ENCODE results near the gene HEPACAM2.

HEPACAM2 gene

DNA sequence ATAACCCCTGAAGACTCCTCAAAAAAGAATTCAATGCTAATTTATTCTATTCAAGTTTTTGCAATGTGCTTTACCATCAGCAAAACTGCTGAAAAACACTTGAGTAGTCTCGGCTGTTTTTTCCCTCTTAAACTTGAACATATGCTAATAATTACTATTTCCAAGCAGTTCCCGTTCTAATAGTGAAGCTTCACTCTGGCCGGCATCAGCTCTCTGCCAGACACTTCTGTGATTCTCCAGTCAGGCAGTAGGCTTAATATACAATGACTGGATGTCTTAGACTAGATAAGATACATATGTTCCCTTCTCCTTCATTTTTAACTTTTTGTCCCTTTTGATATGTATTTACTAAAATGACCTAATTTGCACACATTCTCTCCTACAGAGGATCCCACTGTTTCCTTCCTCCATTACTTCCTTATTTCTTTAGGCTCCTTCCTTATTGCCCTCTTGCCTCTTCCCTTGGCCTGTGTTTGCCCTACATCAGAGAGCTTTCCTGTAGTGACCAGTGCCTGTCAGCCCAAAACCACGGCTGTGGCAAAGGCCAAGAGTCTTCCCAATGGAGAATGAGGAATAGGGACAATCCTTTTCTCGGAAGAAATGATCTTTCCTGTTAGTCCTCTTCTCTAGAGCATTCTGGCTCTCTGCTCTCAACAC is 23.5 kb downstream of the HEPACAM2 start:
- no peak for DNase-seq

- no peak for DNase-seq
Measured at GRCh38 chr7:93198472-93198871, 27.8 kb downstream of the HEPACAM2 start.

DNA sequence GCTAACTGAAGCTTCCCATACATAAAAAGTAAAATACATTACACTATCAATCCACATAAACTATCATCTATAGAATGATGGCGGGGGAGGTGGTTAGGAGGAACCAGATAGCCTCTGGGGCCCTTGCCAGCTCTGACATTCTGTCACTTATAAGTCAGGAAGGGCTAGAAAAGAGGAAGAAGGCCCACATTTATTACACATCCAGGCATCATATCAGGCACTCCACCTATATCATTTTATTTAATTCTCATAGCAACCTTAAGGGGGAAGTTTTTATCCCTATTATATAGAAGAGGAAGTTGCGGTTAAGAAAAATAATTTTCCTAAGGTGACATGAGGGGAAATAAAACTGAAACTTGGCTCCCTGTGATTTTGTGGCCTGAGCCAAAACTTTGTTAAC is 29.9 kb downstream of the HEPACAM2 start:
- DNase-seq = no peak

DNA sequence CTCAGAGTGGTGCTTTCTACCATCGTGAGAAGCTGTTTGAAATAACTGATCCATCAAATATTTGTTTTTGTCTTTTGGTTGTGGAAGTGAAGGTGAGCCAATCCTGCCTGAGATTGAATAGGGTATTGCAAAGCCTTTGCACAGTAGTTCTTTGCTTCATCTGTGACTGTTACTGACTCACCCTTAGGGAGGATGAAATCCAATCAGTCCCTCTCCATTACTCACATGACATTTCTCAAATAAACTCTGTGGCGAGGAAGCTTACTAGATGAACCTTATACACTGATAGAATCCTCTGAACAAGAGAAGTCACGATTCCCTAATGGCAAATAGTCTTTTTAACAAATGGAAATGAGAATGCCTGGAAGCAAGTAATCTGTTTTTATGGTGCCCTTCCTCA is 31.9 kb downstream of the HEPACAM2 start:
- DNase-seq = no peak

GRCh38 chr7:93188870-93189634 is 37.2 kb downstream of the HEPACAM2 start:
- DNase-seq = no peak

DNA sequence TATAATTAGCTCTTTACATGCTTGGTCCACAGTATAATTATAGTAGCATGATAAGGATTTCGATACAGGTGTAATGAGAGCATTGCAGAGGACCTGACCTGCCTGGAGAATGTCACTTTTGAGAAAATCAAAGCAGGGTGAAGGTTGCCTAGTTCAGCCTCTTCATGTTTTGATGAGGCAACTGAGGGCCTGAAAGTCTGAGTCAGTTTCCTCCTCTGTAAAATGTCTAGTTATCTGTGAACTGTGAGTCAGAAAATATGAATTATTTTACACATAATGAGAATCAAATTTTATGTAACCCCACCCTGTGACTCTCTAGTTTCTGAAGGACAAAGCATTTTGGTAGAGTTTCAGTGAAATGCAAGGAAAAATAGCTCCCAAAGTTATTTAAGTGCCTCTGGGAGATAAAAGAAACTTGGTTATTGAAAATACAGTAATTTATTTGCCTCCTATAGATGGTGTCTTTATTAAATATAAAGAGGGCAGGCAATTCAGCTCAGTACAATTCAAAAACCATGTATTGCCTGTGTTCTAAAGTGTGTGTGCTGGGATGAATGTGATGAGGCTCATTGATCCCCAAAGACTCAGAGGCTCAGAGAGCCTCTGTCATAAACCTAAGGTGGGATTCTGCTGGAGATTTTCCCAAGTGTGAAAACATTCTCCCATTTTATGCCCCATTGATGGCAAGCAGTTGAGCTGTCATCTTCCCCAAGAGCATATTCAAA is 40.8 kb downstream of the HEPACAM2 start:
- DNase-seq = no peak

- no peak for DNase-seq
Measured at GRCh38 chr7:93179173-93179572, 47.1 kb downstream of the HEPACAM2 start.

DNA sequence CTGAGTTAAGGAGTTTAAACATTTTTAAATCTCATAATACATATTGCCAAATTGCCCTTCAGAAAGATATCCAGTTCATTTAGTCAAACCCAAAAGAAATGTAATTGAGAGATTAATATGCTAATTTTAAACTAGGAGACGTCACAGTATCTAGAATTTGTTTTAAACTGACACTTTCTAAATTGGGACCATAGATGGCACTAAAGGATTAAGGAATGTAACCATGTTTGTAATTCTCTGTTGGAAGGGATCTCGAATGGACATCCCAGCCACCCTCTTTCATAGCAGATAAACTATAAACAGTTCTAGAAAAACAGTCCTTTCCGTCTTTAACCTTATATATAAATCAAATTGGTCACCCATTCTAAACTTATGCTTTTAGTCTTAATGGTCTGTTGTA is 48.1 kb downstream of the HEPACAM2 start:
- no peak for DNase-seq

GRCh38 chr7:93176992-93177580 is 49.2 kb downstream of the HEPACAM2 start:
- no peak for DNase-seq

GRCh38 chr7:93175219-93175618 is 51.0 kb downstream of the HEPACAM2 start:
- no peak for DNase-seq

- no peak for DNase-seq
Measured at GRCh38 chr7:93172683-93173082, 53.6 kb downstream of the HEPACAM2 start.

DNA sequence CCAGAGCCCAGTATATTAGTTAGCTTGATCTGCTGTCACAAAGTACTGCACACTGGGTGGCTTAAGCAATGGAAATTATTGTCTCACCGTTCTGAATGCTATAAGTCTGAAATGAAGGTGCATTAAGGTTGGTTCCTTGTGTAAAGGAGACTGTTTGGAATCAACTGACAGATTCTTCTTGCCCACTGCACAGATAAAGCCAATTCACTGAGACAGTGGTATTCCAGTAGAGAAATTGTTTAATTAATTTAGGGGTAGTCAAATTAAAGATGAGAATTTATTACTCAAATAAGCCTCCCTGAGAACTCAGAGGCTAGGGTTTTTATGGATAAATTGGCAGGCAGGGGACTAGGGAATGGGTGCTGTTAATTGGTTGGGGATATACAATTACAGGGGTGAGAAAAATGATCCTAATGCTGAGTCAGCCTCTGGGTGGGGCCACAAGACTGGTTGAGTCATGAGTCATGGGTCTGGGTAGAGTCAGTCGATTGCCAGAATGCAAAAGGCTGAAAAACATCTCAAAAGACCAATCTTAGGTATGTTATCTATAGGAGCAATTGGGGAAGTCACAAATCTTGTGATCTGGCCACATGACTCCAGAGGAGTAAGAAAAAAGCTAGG is 54.6 kb downstream of the HEPACAM2 start:
- no peak for DNase-seq

GRCh38 chr7:93165447-93165846 is 60.8 kb downstream of the HEPACAM2 start:
- no peak for DNase-seq

- no peak for DNase-seq
Measured at GRCh38 chr7:93164766-93165165, 61.5 kb downstream of the HEPACAM2 start.

- DNase-seq = no peak
Measured at GRCh38 chr7:93161181-93161762, 65.0 kb downstream of the HEPACAM2 start.

- no peak for DNase-seq
Measured at GRCh38 chr7:93160410-93160809, 65.9 kb downstream of the HEPACAM2 start.

GRCh38 chr7:93159490-93159889 is 66.8 kb downstream of the HEPACAM2 start:
- no peak for DNase-seq

- DNase-seq = no peak
Measured at GRCh38 chr7:93156884-93157283, 69.4 kb downstream of the HEPACAM2 start.

DNA sequence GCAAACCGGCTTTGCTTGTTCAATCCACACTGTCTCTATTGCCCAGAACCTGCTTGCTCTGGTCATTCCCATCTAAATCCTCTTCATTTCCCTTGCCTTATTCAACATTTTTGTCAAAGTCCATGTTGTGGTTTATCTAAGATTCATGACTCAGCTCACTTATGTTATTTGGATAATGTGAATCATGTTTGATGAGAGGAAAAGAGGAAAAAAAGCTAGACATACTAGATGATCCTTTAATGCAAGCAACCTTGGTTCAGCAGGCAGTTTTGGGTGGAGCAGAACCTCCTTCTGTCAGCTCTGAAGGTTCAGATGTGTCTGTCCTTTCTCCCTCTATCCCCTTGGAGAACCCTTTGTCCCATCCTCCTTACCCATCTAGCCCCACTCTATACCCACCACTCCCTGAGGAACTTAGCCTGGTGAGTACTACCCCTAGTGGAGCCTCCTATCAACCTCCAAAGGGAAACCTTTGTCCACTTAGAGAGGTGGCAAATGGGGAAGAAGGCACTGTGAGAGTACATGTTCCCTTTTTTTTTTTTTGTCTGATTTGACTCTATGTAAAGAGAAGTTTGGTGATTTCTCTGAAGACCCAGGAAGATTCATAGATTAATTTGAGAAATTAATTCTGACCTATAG is 76.0 kb downstream of the HEPACAM2 start:
- DNase-seq = no peak

GRCh38 chr7:93148727-93149126 is 77.5 kb downstream of the HEPACAM2 start:
- no peak for DNase-seq

DNA sequence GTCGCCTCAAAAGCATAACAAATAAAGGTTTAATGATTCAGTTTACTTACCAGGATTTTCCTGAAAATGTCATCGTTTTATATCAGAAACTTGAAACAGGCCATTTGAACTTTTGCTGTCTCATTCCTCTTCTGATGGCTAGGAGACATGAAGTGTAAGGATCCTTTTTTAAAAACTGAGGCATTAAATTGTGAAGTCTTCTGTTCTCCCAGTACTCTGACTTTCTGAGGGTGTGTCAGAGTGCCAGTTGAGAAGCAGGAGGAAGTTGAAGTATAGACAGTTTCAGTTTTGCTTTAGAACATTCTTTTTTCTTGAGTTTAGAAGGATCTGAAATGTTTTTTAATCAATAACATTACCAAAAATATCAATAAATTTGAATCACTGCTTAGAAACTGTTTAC is 78.1 kb downstream of the HEPACAM2 start, which contains the start of gene SAMD9L:
Gene SAMD9L (minus strand): TSS at position 242 of the 400 bp plus-strand sequence. CDS start 12,414 bp downstream, outside the sequence.
- DNase-seq = no peak

DNA sequence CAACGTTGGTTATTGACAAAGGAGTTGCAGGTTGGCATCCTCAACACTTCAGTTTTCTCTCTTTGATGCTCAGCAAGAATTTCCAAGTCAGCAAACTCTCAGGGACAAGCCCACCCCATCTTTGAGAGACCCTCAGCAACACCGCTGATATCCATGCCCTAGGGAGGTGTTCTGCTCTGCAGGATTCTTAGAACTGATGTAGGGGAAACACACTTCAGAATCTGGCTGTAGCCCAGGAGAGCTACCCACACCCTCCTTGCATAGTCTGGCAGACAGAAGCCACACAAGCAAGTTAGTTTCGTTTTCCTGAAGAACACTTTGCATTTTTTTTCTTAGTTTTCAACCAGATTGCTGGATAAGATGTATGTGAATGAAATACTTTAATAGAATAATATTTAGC is 78.9 kb downstream of the HEPACAM2 start:
- DNase-seq = no peak

All from NCI-H1930 (cell line).